IPS DF 6.9 (cell line): ENCODE measurements around the gene KCNH6.

Experiments
- DNase-seq: peaks from one replicate; pipeline ENCODE4 v3.0.0-alpha.2; 2013; ENCODE audit warnings: low read depth, low spot score
- H3K27ac ChIP-seq: one replicate; pipeline ENCODE4 v1.5.1; 2013; ENCODE audit warnings: low read length, control low read depth
- H3K27me3 ChIP-seq: 2 replicates; pipeline ENCODE4 v1.6.1; 2013; ENCODE audit warnings: mild to moderate bottlenecking, low read length; ENCODE audit not compliant: control insufficient read depth, insufficient read depth
- H3K36me3 ChIP-seq: 2 replicates; pipeline ENCODE4 v1.6.1; 2013; ENCODE audit warnings: low read length; ENCODE audit not compliant: control insufficient read depth, insufficient read depth
- H3K4me1 ChIP-seq: 2 replicates; pipeline ENCODE4 v1.6.1; 2013; ENCODE audit warnings: low read length; ENCODE audit not compliant: control insufficient read depth, insufficient read depth
- H3K4me3 ChIP-seq: 2 replicates; pipeline ENCODE4 v1.5.1; 2013; ENCODE audit warnings: mild to moderate bottlenecking, low read length
- H3K9me3 ChIP-seq: 2 replicates; pipeline ENCODE4 v1.6.1; 2013; ENCODE audit warnings: low read length, inconsistent platforms; ENCODE audit not compliant: control insufficient read depth, insufficient read depth
- WGBS: extraction: QIAGEN DNeasy Blood & Tissue Kit; methylation state at CpG from one replicate; pipeline ENCODE4 v1.1.7; 2013; ENCODE audit warnings: mixed read lengths, missing lambda C conversion rate; ENCODE audit not compliant: insufficient read length, insufficient coverage; 5-methylcytosine and 5-hydroxymethylcytosine counted together

The KCNH6 gene

DNA sequence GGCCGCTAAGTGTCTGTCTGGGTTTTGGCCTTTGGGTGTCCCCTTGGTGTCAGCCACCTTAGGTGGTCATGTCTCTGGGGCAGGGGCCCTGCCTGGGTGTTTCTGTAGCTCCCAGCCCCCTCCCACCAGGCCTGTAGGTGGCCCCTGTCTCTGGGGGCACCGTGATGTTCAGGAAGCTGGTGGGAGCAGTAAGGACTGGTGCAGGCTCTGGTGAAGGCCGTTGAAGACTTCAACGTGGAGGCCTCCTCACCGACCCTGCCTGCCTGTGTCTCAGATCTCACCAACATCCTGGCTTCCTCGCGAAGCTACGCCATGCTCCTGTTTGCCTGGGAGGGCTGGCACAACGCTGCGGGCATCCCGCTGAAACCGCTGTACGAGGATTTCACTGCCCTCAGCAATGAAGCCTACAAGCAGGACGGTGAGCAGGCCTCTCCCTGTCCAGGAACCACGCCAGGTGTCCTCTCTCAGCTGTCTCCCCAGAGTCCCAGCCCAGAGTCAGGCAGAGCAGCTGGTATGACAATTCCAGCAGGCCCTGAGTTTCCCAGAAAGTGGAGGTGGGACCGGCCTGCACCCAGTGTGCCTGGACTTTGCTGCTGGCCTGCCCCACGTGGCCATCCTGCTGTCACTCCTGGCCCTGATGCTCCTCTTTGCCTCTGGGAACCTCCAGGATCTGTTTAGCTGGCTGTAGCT lies 43.5 kb upstream of the KCNH6 start:
- no peak for DNase-seq
- H3K27me3 ChIP-seq = no peaks in the 10 kb centered on the region
- no peak overlapping the region for H3K27ac ChIP-seq
- H3K36me3 ChIP-seq = no peaks in the 10 kb centered on the region
- peaks cover 6% of the 10 kb centered on the region; the same call in 1 of the 2 replicates for H3K4me1 ChIP-seq
- H3K4me3 ChIP-seq = no peak overlapping the region
- H3K9me3 ChIP-seq = no peaks in the 10 kb centered on the region
- WGBS = no CpG with 5 or more reads among the region's 17 CpGs

GRCh38 chr17:63480192-63480784 lies 42.9 kb upstream of the KCNH6 start:
- no peak overlapping the region for H3K4me3 ChIP-seq
- no peaks in the 10 kb centered on the region for H3K27me3 ChIP-seq
- H3K4me1 ChIP-seq = peaks cover 6% of the 10 kb centered on the region; the same call in 1 of the 2 replicates
- no CpG with 5 or more reads among the region's 21 CpGs for WGBS
- no peak for DNase-seq
- H3K36me3 ChIP-seq = no peaks in the 10 kb centered on the region
- no peaks in the 10 kb centered on the region for H3K9me3 ChIP-seq
- H3K27ac ChIP-seq = no peak overlapping the region

- H3K4me3 ChIP-seq = no peak overlapping the region
- H3K4me1 ChIP-seq = peaks cover 2% of the 10 kb centered on the region; the same call in 1 of the 2 replicates
- no peaks in the 10 kb centered on the region for H3K36me3 ChIP-seq
- H3K27ac ChIP-seq = no peak overlapping the region
- no peak for DNase-seq
- H3K27me3 ChIP-seq = no peaks in the 10 kb centered on the region
- no peaks in the 10 kb centered on the region for H3K9me3 ChIP-seq
- no CpG with 5 or more reads among the region's 11 CpGs for WGBS
These were observed 42.2 kb upstream of the KCNH6 start for GRCh38 chr17:63480826-63481487.

GRCh38 chr17:63481488-63481870 lies 41.7 kb upstream of the KCNH6 start:
- Histone ChIP-seq H3K27ac (no peak overlapping the region), H3K27me3 (no peaks in the 10 kb centered on the region), H3K4me1 (peaks cover 1% of the 10 kb centered on the region; the same call in 1 of the 2 replicates), H3K9me3 (no peaks in the 10 kb centered on the region), H3K4me3 (no peak overlapping the region), H3K36me3 (no peaks in the 10 kb centered on the region)
- no peak for DNase-seq
- no CpG with 5 or more reads among the region's 16 CpGs for whole genome bisulfite sequencing

DNA sequence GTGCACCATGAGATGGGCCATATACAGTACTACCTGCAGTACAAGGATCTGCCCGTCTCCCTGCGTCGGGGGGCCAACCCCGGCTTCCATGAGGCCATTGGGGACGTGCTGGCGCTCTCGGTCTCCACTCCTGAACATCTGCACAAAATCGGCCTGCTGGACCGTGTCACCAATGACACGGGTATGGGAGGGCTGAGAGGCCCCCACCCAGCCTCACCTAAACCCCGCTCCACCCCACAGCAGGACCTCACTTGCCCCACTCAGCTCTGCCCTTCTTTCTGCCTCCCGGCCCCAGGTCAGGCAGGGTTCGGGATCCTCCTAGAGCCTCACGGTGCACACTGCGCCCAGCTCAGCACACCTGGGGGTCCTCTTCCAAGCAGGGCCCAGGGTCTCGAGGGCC lies 40.6 kb upstream of the KCNH6 start:
- peaks cover 1% of the 10 kb centered on the region; the same call in 1 of the 2 replicates for H3K4me1 ChIP-seq
- H3K27me3 ChIP-seq = no peaks in the 10 kb centered on the region
- no peak overlapping the region for H3K27ac ChIP-seq
- H3K9me3 ChIP-seq = no peaks in the 10 kb centered on the region
- WGBS = no CpG with 5 or more reads among the region's 16 CpGs
- no peak overlapping the region for H3K4me3 ChIP-seq
- H3K36me3 ChIP-seq = no peaks in the 10 kb centered on the region
- DNase-seq = no peak

- no peak overlapping the region for H3K4me3 ChIP-seq
- H3K27me3 ChIP-seq = no peaks in the 10 kb centered on the region
- no peaks in the 10 kb centered on the region for H3K9me3 ChIP-seq
- DNase-seq = no peak
- H3K36me3 ChIP-seq = no peaks in the 10 kb centered on the region
- H3K27ac ChIP-seq = no peak overlapping the region
- H3K4me1 ChIP-seq = peaks cover 1% of the 10 kb centered on the region; the same call in 1 of the 2 replicates
- WGBS = no CpG with 5 or more reads among the region's 10 CpGs
These were observed 40.1 kb upstream of the KCNH6 start for GRCh38 chr17:63483038-63483437.

- no CpG with 5 or more reads among the region's 16 CpGs for WGBS
- H3K4me3 ChIP-seq = no peak overlapping the region
- no peak for DNase-seq
- H3K36me3 ChIP-seq = no peaks in the 10 kb centered on the region
- H3K27ac ChIP-seq = no peak overlapping the region
- H3K4me1 ChIP-seq = no peaks in the 10 kb centered on the region
- no peaks in the 10 kb centered on the region for H3K9me3 ChIP-seq
- no peaks in the 10 kb centered on the region for H3K27me3 ChIP-seq
These were observed 39.2 kb upstream of the KCNH6 start for GRCh38 chr17:63483655-63484575.

DNA sequence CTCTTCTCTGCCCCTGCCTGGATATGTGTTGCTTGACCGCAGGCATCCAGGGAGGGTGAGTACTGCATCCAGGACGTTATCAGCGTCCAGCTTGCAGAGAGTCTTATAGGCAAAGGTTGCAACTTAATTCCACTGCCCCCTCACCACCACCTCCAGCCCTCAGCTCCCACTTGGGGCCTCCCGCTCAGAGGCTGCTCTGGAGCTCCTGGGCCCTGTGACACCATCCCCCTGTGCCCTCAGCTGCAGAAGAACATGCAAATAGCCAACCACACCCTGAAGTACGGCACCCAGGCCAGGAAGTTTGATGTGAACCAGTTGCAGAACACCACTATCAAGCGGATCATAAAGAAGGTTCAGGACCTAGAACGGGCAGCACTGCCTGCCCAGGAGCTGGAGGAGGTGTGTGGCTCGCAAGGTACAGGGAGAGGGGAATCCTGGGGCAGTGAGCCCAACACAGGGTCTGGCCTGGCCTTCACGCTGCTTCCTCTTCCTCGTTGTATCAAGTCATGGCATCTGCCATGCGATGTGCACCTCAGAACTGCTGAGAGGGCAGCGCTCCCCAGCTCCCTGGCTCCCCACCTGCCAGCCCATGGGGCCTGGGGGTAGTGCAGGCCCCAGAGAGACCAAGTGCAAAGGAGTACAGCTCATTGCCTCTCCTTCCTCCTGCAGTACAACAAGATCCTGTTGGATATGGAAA lies 36.7 kb upstream of the KCNH6 start:
- H3K27me3 ChIP-seq = no peaks in the 10 kb centered on the region
- no peak for DNase-seq
- no peaks in the 10 kb centered on the region for H3K9me3 ChIP-seq
- WGBS = no CpG with 5 or more reads among the region's 12 CpGs
- H3K4me3 ChIP-seq = no peak overlapping the region
- H3K27ac ChIP-seq = no peak overlapping the region
- H3K4me1 ChIP-seq = no peaks in the 10 kb centered on the region
- H3K36me3 ChIP-seq = no peaks in the 10 kb centered on the region

GRCh38 chr17:63487014-63487339 lies 36.2 kb upstream of the KCNH6 start:
- no peak for DNase-seq
- Histone ChIP-seq H3K9me3 (no peaks in the 10 kb centered on the region), H3K27me3 (no peaks in the 10 kb centered on the region), H3K27ac (no peak overlapping the region), H3K4me3 (no peak overlapping the region), H3K36me3 (no peaks in the 10 kb centered on the region), H3K4me1 (no peaks in the 10 kb centered on the region)
- WGBS = no CpG with 5 or more reads among the region's 11 CpGs

- DNase-seq = no peak
- H3K4me1 ChIP-seq = no peaks in the 10 kb centered on the region
- no peak overlapping the region for H3K4me3 ChIP-seq
- no peaks in the 10 kb centered on the region for H3K36me3 ChIP-seq
- H3K27me3 ChIP-seq = no peaks in the 10 kb centered on the region
- H3K9me3 ChIP-seq = no peaks in the 10 kb centered on the region
- no peak overlapping the region for H3K27ac ChIP-seq
- WGBS = no CpG with 5 or more reads among the region's 10 CpGs
These were observed 34.3 kb upstream of the KCNH6 start for GRCh38 chr17:63488851-63489250.
